Stomach (tissue), 9 donors: ENCODE measurements around the gene CXCR6. TPM values are rescaled to one million over a fixed set of nuclear protein-coding genes. Genes with fewer than 3 reads are reported as not detected.

Experiments used
- DNase-seq, 2 donors: peaks; one replicate each; pipeline versions ENCODE4 v3.0.0 to v3.0.0-alpha.2; 2013 to 2019
- H3K27ac ChIP-seq, 5 donors: fragments of 200-600 bp in 4 of 5; sonication (generic) in 4 of 5; one replicate each; pipeline ENCODE4 v1.5.1; 2013 to 2019; ENCODE audit warnings: mild to moderate bottlenecking in 1 of 5, moderate library complexity in 1 of 5
- H3K27me3 ChIP-seq, 3 donors: fragments of 200-600 bp; sonication (generic); one replicate each; pipeline ENCODE4 v1.5.1; 2017 to 2019; ENCODE audit warnings: mixed run types in 1 of 3
- H3K36me3 ChIP-seq, 4 donors: fragments of 200-600 bp; sonication (generic); 1 replicate in 3 of 4; 2 replicates in 1 of 4; pipeline ENCODE4 v1.5.1; 2016 to 2019
- H3K4me1 ChIP-seq, 4 donors: fragments of 200-600 bp; sonication (generic); one replicate each; pipeline ENCODE4 v1.5.1; 2016 to 2019
- H3K4me3 ChIP-seq, 4 donors: fragments of 200-600 bp; sonication (generic) in 3 of 4; one replicate each; pipeline ENCODE4 v1.5.1; 2016 to 2019; ENCODE audit warnings: mild to moderate bottlenecking in 1 of 4
- H3K9me3 ChIP-seq, 4 donors: fragments of 200-600 bp; sonication (generic); one replicate each; pipeline ENCODE4 v1.5.1; 2016 to 2019
- CTCF ChIP-seq, 7 experiments: fragments of 450-650 bp in 4 of 7; fragments of 200-600 bp in 3 of 7; sonication (generic) in 3 of 7; IDR thresholded peaks; one replicate each; pipeline ENCODE4 v1.5.1; 2016 to 2019; ENCODE audit warnings: antibody characterized with exemption in 7 of 7, control low read depth in 2 of 7, mild to moderate bottlenecking in 1 of 7
- EP300 ChIP-seq: sonication (generic); formaldehyde crosslinking; IDR thresholded peaks from one replicate; pipeline ENCODE4 v1.6.1; 2017; ENCODE audit warnings: antibody characterized with exemption
- POLR2A ChIP-seq, 4 donors: fragments of 450-650 bp; IDR thresholded peaks; one replicate each; pipeline ENCODE4 v1.6.1; 2016; ENCODE audit warnings: antibody characterized with exemption in 4 of 4, control low read depth in 2 of 4, mild to moderate bottlenecking in 1 of 4, moderate library complexity in 1 of 4
- POLR2AphosphoS5 ChIP-seq, 3 donors: sonication (generic); formaldehyde crosslinking; IDR thresholded peaks; one replicate each; pipeline ENCODE4 v1.6.1; 2016; ENCODE audit warnings: antibody characterized with exemption in 3 of 3
- WGBS, 5 donors: extraction: QIAGEN DNeasy Blood & Tissue Kit in 3 of 5; methylation state at CpG; one replicate each; pipeline versions ENCODE4 v1.1.5 to v1.1.7; 2013 to 2018; 5-methylcytosine and 5-hydroxymethylcytosine counted together
- intact Hi-C: fragments of 100-400 bp; cut with DNase I; formaldehyde crosslinking; loops from one replicate; pipeline ENCODE4 v1.15.1; 2023; ENCODE audit warnings: low total_unique reads
- polyA plus RNA-seq, 3 donors: library from polyadenylated mRNA; stranded (reverse); fragments of 200-250 nt; gene quantifications; one replicate each; pipeline ENCODE4 v1.2.3, GENCODE V29; 2013
- total RNA-seq, 5 donors: library from RNA; depleted of rRNA; stranded (reverse); fragments of >200 nt; gene quantifications; one replicate each; pipeline versions ENCODE4 v1.1.0 to v1.2.3, GENCODE V29; 2014 to 2016
- donor health status: healthy with polysubstance abuse.
- donor health status: Bipolar disorder and iron deficiency.
- donor health status: healthy.

The CXCR6 gene
- total and polyA plus RNA-seq, 8 donors: 0.31 to 14.8 (median 1.1) TPM; not detected in 3

DNA sequence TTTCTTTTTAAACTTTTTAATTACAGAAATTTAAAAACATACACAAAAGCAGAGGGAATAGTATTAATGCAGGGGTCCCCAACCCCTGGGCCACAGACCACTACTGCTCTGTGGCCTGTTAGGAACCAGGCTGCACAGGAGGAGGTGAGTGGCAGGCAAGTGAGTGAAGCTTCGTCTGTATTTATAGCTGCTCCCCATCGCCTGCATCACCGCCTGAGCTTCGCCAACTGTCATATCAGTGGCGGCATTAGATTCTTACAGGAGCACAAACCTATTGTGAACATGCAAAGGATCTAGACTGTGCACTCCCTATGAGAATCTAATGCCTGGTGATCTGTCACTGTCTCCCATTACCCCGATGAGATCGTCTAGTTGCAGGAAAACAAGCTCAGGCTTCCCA, 34.5 kb upstream of the CXCR6 start:
- intact Hi-C loops: no loop called here
- no peaks in the 10 kb centered on the region for H3K36me3 ChIP-seq
- no peak overlapping the region for H3K27ac ChIP-seq
- no peak for DNase-seq
- 86 to 94% (median 92%) methylated on average over 7 of the region's 7 CpGs for WGBS, 5 donors
- H3K4me1 ChIP-seq: peaks cover 0 to 19% (median 10%) of the 10 kb centered on the region in 4 donors
- TF ChIP-seq POLR2AphosphoS5 (IDR thresholded peaks at IDR 0.05): no peak
- no peak overlapping the region for H3K4me3 ChIP-seq
- H3K27me3 ChIP-seq: no peaks in the 10 kb centered on the region
- no peaks in the 10 kb centered on the region for H3K9me3 ChIP-seq

DNA sequence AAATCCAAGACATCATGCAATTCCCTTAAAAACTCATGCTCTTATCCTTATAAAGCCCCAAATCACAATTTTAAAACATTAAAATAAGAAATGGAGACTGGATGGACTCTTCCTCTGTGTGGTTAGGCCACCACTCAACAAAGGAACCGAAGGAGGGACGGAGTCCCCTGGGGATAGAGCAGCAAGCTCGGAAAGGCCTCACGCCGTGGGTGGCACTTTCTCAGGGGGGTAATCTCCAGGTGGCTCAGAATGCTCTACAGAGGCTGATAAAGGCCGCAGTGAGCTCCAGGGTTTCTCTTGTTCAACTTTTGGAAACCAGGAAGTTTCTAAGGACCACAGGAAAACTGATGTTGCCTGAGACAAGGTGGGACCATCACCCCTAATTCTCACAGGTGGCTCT, 33.7 kb upstream of the CXCR6 start:
- Histone ChIP-seq H3K27me3 (no peaks in the 10 kb centered on the region), H3K4me1 (peaks cover 0 to 19% (median 10%) of the 10 kb centered on the region in 4 donors), H3K36me3 (no peaks in the 10 kb centered on the region), H3K27ac (no peak overlapping the region), H3K9me3 (no peaks in the 10 kb centered on the region), H3K4me3 (no peak overlapping the region)
- TF ChIP-seq EP300: no peak
- TF ChIP-seq CTCF (IDR thresholded peaks at IDR 0.05): no peak
- no peak for TF ChIP-seq POLR2AphosphoS5 (IDR thresholded peaks at IDR 0.05)
- TF ChIP-seq POLR2A (IDR thresholded peaks at IDR 0.05): no peak
- intact Hi-C loops: no loop called here
- 78 to 96% (median 89%) methylated on average over 6 of the region's 6 CpGs for WGBS, 5 donors
- no peak for DNase-seq

- TF ChIP-seq POLR2A (IDR thresholded peaks at IDR 0.05) (no peak), POLR2AphosphoS5 (IDR thresholded peaks at IDR 0.05) (no peak), CTCF (IDR thresholded peaks at IDR 0.05) (no peak), EP300 (no peak)
- H3K27me3 ChIP-seq: no peaks in the 10 kb centered on the region
- 72 to 94% (median 76%) methylated on average over 3 to 4 of the region's 4 CpGs for WGBS, 5 donors
- no peaks in the 10 kb centered on the region for H3K36me3 ChIP-seq
- no peak overlapping the region for H3K4me3 ChIP-seq
- no peak for DNase-seq
- intact Hi-C loops: no loop called here
- H3K4me1 ChIP-seq: peaks cover 0 to 32% (median 12%) of the 10 kb centered on the region in 4 donors
- H3K9me3 ChIP-seq: no peaks in the 10 kb centered on the region
- no peak overlapping the region for H3K27ac ChIP-seq
These were observed 32.4 kb upstream of the CXCR6 start for GRCh38 chr3:45910892-45911291.

- H3K36me3 ChIP-seq: no peaks in the 10 kb centered on the region
- no peak for DNase-seq
- peaks cover 0 to 37% (median 11%) of the 10 kb centered on the region in 4 donors for H3K4me1 ChIP-seq
- H3K9me3 ChIP-seq: no peaks in the 10 kb centered on the region
- 91 to 97% (median 94%) methylated on average over 11 of the region's 11 CpGs for WGBS, 5 donors
- TF ChIP-seq EP300: no peak
- TF ChIP-seq POLR2A (IDR thresholded peaks at IDR 0.05): no peak
- TF ChIP-seq CTCF (IDR thresholded peaks at IDR 0.05): no peak
- no peak for TF ChIP-seq POLR2AphosphoS5 (IDR thresholded peaks at IDR 0.05)
- H3K4me3 ChIP-seq: no peak overlapping the region
- no peaks in the 10 kb centered on the region for H3K27me3 ChIP-seq
- intact Hi-C loops: no loop called here
- H3K27ac ChIP-seq: no peak overlapping the region
These were observed 31.6 kb upstream of the CXCR6 start for GRCh38 chr3:45911511-45912226.

- intact Hi-C loops: no loop called here
- WGBS, 5 donors: 89 to 92% (median 90%) methylated on average over 6 of the region's 6 CpGs
- Histone ChIP-seq H3K4me3 (no peak overlapping the region), H3K36me3 (peaks cover 0 to 3% (median 0%) of the 10 kb centered on the region in 4 donors), H3K4me1 (peaks cover 0 to 31% (median 5%) of the 10 kb centered on the region in 4 donors), H3K27me3 (no peaks in the 10 kb centered on the region), H3K9me3 (no peaks in the 10 kb centered on the region), H3K27ac (no peak overlapping the region)
- TF ChIP-seq EP300: no peak
- TF ChIP-seq CTCF (IDR thresholded peaks at IDR 0.05): no peak
- TF ChIP-seq POLR2A (IDR thresholded peaks at IDR 0.05): no peak
- no peak for TF ChIP-seq POLR2AphosphoS5 (IDR thresholded peaks at IDR 0.05)
- no peak for DNase-seq
These were observed 30.8 kb upstream of the CXCR6 start for GRCh38 chr3:45912435-45912834.
